Upper lobe of left lung (tissue), 4 donors: ENCODE data around the gene ADAMTS8.

ENCODE experiments used
- CTCF ChIP-seq, 6 experiments: fragments of 450-650 bp in 4 of 6; fragments of 200-600 bp in 2 of 6; sonication (generic) in 2 of 6; IDR thresholded peaks; one replicate each; pipeline ENCODE4 v1.5.1; 2016 to 2019; ENCODE audit warnings: antibody characterized with exemption in 6 of 6
- POLR2A ChIP-seq, 4 donors: fragments of 450-650 bp; IDR thresholded peaks; one replicate each; pipeline ENCODE4 v1.5.1; 2016 to 2017; ENCODE audit warnings: antibody characterized with exemption in 4 of 4, mild to moderate bottlenecking in 2 of 4
- POLR2AphosphoS5 ChIP-seq, 2 donors: sonication (generic); formaldehyde crosslinking; IDR thresholded peaks; one replicate each; pipeline ENCODE4 v1.5.1; 2017; ENCODE audit warnings: antibody characterized with exemption in 2 of 2

GRCh38 chr11:130423541-130424142 lies 4.8 kb downstream of the ADAMTS8 start:
- TF ChIP-seq CTCF (IDR thresholded peaks at IDR 0.05), result no peak
- no peak for TF ChIP-seq POLR2A (IDR thresholded peaks at IDR 0.05)
- no peak for TF ChIP-seq POLR2AphosphoS5 (IDR thresholded peaks at IDR 0.05)
